HepG2 (cell line): ENCODE data around the gene MRPS2. TPM values are rescaled to one million over a fixed set of nuclear protein-coding genes. Genes with fewer than 3 reads are reported as not detected.

Experiments
- ATAC-seq: fragments of 200-7000 bp; cut with Tn5 transposase; 3 replicates; pipeline ENCODE4 v1.9.1; 2020; ENCODE audit warnings: mild to moderate bottlenecking, moderate library complexity
- BruUV-seq: library from RNA; stranded (reverse); fragments of 400-500 nt; replicated peaks from 2 replicates; lab custom pipeline; 2021; lab: Mats Ljungman, UMichigan
- CTCF ChIA-PET: fragments of 300-600 bp; formaldehyde crosslinking; extraction: SDS; loops from one replicate; lab custom pipeline; 2021; ENCODE audit warnings: low total read pairs, inconsistent platforms, low intra/inter-chr PET ratio; lab: Yijun Ruan, JAX
- POLR2A ChIA-PET: fragments of 350-600 bp; sonication (Branson Sonifier 250); formaldehyde crosslinking; loops from one replicate; lab custom pipeline; 2020; ENCODE audit warnings: antibody characterized with exemption, inconsistent platforms; lab: Yijun Ruan, JAX
- DNase-seq: peaks from one replicate; pipeline ENCODE4 v3.0.0-alpha.2; 2015; ENCODE audit warnings: low spot score
- FAIRE-seq: peaks from 3 replicates; lab custom pipeline; 2011; peaks lifted over from hg19 to GRCh38; lab: Jason Lieb, UNC
- H2AFZ ChIP-seq: one replicate; pipeline ENCODE4 v1.6.1; 2011; ENCODE audit warnings: low read length, inconsistent platforms
- H3K27ac ChIP-seq: fragments of 300-600 bp; 3 replicates; pipeline ENCODE4 v1.8.0; 2011; ENCODE audit warnings: mixed run types, mild to moderate bottlenecking, mixed read lengths, low read length, inconsistent platforms; ENCODE audit not compliant: insufficient read depth; ENCODE audit errors: extremely low read length
- H3K27me3 ChIP-seq, 2 experiments: fragments of 200-600 bp in 1 of 2; 2 replicates in 1 of 2; 3 replicates in 1 of 2; pipeline versions ENCODE4 v1.6.0 to v1.8.0; 2011; ENCODE audit warnings: low read length in 2 of 2, mild to moderate bottlenecking in 2 of 2, moderate library complexity in 2 of 2, inconsistent platforms in 1 of 2; ENCODE audit not compliant: insufficient read depth in 2 of 2, control insufficient read depth in 1 of 2
- H3K36me3 ChIP-seq, 2 experiments: fragments of 200-600 bp in 1 of 2; replicated peaks in 1 of 2; 2 replicates in 1 of 2; 3 replicates in 1 of 2; pipeline versions ENCODE4 v1.5.1 to v1.8.0; 2011; ENCODE audit warnings: low read length in 2 of 2, inconsistent platforms in 1 of 2; ENCODE audit not compliant: insufficient read depth in 2 of 2, control insufficient read depth in 1 of 2
- H3K4me1 ChIP-seq: 2 replicates; pipeline ENCODE4 v1.5.1; 2012; ENCODE audit warnings: low read length, inconsistent platforms; ENCODE audit not compliant: insufficient read depth
- H3K4me2 ChIP-seq: 2 replicates; pipeline ENCODE4 v1.6.0; 2011; ENCODE audit warnings: low read depth, low read length, inconsistent platforms
- H3K4me3 ChIP-seq, 3 experiments: fragments of 200-600 bp in 1 of 3; sonication (generic), shearing (Covaris generic) in 1 of 3; replicated peaks in 1 of 3; 2 replicates each; pipeline ENCODE4 v1.5.1; 2011 to 2016; ENCODE audit warnings: low read length in 3 of 3, inconsistent platforms in 2 of 3, low read depth in 2 of 3, mild to moderate bottlenecking in 2 of 3, control low read depth in 1 of 3, mixed read lengths in 1 of 3; ENCODE audit not compliant: insufficient read depth in 1 of 3
- H3K79me2 ChIP-seq: one replicate; pipeline ENCODE4 v1.6.1; 2011; ENCODE audit warnings: low read length, inconsistent platforms; ENCODE audit not compliant: insufficient read depth
- H3K9ac ChIP-seq: 2 replicates; pipeline ENCODE4 v1.6.0; 2011; ENCODE audit warnings: mild to moderate bottlenecking, low read depth, low read length, inconsistent platforms; ENCODE audit not compliant: insufficient read depth
- H3K9me3 ChIP-seq: 2 replicates; pipeline ENCODE4 v1.5.1; 2012; ENCODE audit warnings: mild to moderate bottlenecking, low read length
- H4K20me1 ChIP-seq: 2 replicates; pipeline ENCODE4 v1.6.0; 2011; ENCODE audit warnings: inconsistent platforms, mild to moderate bottlenecking, low read length, moderate library complexity; ENCODE audit not compliant: insufficient read depth
- HOXA7 ChIP-seq: sonication (generic); formaldehyde crosslinking; IDR thresholded peaks from 2 replicates; pipeline ENCODE4 v1.8.1; 2022; ENCODE audit warnings: mild to moderate bottlenecking, missing genetic modification reagents, moderate library complexity
- KDM3A ChIP-seq: IDR thresholded peaks from 2 replicates; pipeline ENCODE4 v1.6.1; 2018; ENCODE audit warnings: low read depth, missing compliant biosample characterization
- MTERF4 ChIP-seq: sonication (generic); formaldehyde crosslinking; IDR thresholded peaks from 2 replicates; pipeline ENCODE4 v1.8.0; 2023; ENCODE audit warnings: mild to moderate bottlenecking, missing genetic modification reagents
- RBM39 ChIP-seq: fragments of 200-400 bp; formaldehyde crosslinking; IDR thresholded peaks from one replicate; pipeline ENCODE4 v1.6.1; 2018; ENCODE audit warnings: antibody characterized with exemption, mild to moderate bottlenecking, low read depth, low read length; ENCODE audit not compliant: poor library complexity, severe bottlenecking
- SOX13 ChIP-seq, 3 experiments: fragments of 450-650 bp in 1 of 3; sonication (generic) in 1 of 3; formaldehyde crosslinking in 1 of 3; IDR thresholded peaks in 2 of 3; conservative IDR thresholded peaks in 1 of 3; 2 replicates each; pipeline versions ENCODE4 v1.5.0 to v1.6.1; 2016 to 2020; ENCODE audit warnings: antibody characterized with exemption in 1 of 3, mild to moderate bottlenecking in 1 of 3, missing compliant biosample characterization in 1 of 3, missing genetic modification reagents in 1 of 3, moderate library complexity in 1 of 3
- ZNF687 ChIP-seq: sonication (generic); formaldehyde crosslinking; IDR thresholded peaks from 2 replicates; pipeline ENCODE4 v1.5.1; 2020; ENCODE audit warnings: mild to moderate bottlenecking, missing genetic modification reagents, moderate library complexity
- WGBS: methylation state at CpG from one replicate; pipeline ENCODE4 v1.1.6; 2017; ENCODE audit warnings: low lambda C conversion rate; 5-methylcytosine and 5-hydroxymethylcytosine counted together
- in situ Hi-C: cut with HindIII; loops from 2 replicates; pipeline ENCODE4 v1.10.0; 2017; ENCODE audit warnings: low pct_unique_long_range_greater_than_20kb; ENCODE audit not compliant: extremely low pct_ligation_motif_present
- intact Hi-C: fragments of 100-400 bp; cut with micrococcal nuclease; formaldehyde crosslinking; loops from one replicate; pipeline ENCODE4 v1.10.0; 2022; ENCODE audit not compliant: unreplicated experiment
- polyA plus RNA-seq, 8 experiments: library from polyadenylated mRNA; depleted of rRNA in 3 of 8; stranded (reverse) in 7 of 8; unstranded in 1 of 8; fragments of >200 nt; fragmentation: Illumina TruSeq in 4 of 8; extraction: Trizol in 4 of 8; gene quantifications; 2 replicates each; pipeline versions ENCODE4 v1.2.1 to v1.2.3, GENCODE V29; 2011 to 2016; ENCODE audit warnings: low read depth in 4 of 8, missing spikeins in 1 of 8, mixed read lengths in 1 of 8; ENCODE audit not compliant: insufficient read depth in 1 of 8
- total RNA-seq, 5 experiments: library from RNA; depleted of rRNA; stranded (reverse); fragments of >200 nt; fragmentation: Illumina TruSeq; extraction: Trizol; gene quantifications; 2 replicates each; pipeline ENCODE4 v1.2.3, GENCODE V29; 2016; ENCODE audit warnings: low read depth in 1 of 5

MRPS2 gene
- total and polyA plus RNA-seq, 2 of the 13 experiments (the other 11 are each of a cell fraction or from before 2014, with no cell fraction given) = 44.4 to 86.7 TPM

- TF ChIP-seq SOX13 (IDR thresholded peaks at IDR 0.05) (no peak), SOX13 (CRISPR knock-in tag; conservative IDR thresholded peaks at IDR 0.05 in 1 of 2, IDR thresholded peaks at IDR 0.05 in 1 of 2) (0 out of 4 replicates have a peak, but pooled peaks of 1 of the 2 experiments have one; percentile 9)
Observed at GRCh38 chr9:135491764-135492163, 8.7 kb upstream of the MRPS2 start (continued).

GRCh38 chr9:135492886-135493669, 7.4 kb upstream of the MRPS2 start:
- Histone ChIP-seq H3K4me3 (no peak overlapping the region), H3K9me3 (no peaks in the 10 kb centered on the region), H4K20me1 (no peaks in the 10 kb centered on the region), H3K36me3 (peaks cover 0 to 5% of the 10 kb centered on the region in 2 experiments; a peak in 2 of 5 replicates), H3K4me1 (peaks cover 43% of the 10 kb centered on the region), H2AFZ (no peak overlapping the region), H3K9ac (no peak overlapping the region), H3K79me2 (no peaks in the 10 kb centered on the region), H3K27ac (no peak overlapping the region), H3K27me3 (no peaks in the 10 kb centered on the region), H3K4me2 (no peak overlapping the region)
- TF ChIP-seq MTERF4 (no peak), ZNF687 (CRISPR knock-in tag) (0 out of 2 replicates have a peak, but pooled peaks have one; percentile 10), KDM3A (CRISPR knock-in tag) (no peak), HOXA7 (no peak), RBM39 (no peak)
- in situ Hi-C loops (no loop called here), intact Hi-C loops (no loop called here)
- no peak for DNase-seq
- no peak for ATAC-seq
- ChIA-PET CTCF (no interaction called here), POLR2A (no interaction called here)
- 98% methylated on average over 21 of the region's 27 CpGs for WGBS
- BruUV-seq = no TSS peak
- FAIRE-seq = no peak
